ENCODE data around the gene POP5. TPM values are rescaled to one million over a fixed set of nuclear protein-coding genes. Genes with fewer than 3 reads are reported as not detected.

The POP5 gene
- total and polyA plus RNA-seq, 2 of the 4 experiments (the other 2 are of a cell fraction) = 69.5 to 99.4 TPM

DNA sequence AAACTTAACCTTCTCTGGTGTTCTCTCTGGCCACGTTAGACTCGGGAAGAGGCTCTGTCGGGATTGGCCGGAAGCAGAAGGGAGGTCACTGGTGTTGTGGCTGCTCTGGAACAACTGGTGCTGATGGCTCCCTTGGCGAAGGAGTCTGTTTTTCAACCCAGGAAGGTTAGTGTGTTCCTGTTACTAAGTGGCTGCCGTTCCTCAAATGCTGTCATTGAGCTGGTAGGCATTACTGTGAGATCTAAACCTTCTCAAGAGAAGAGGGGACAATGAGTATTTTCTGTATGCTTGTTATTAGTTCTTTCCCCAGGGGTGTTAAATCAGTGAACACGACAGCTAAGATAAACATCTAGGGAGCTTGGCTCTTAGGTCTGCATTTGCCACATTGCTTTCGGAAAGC is 18.3 kb downstream of the POP5 start:
- H3K27me3 ChIP-seq (ENCODE audit: control insufficient read depth, insufficient read depth, low read length) = no peaks in the 10 kb centered on the region
- ChIA-PET POLR2A (ENCODE audit: unreplicated experiment) (no interaction called here), CTCF (no interaction called here)
- no peak overlapping the region for H2AFZ ChIP-seq (replicated peaks; ENCODE audit: low read length, poor library complexity)
- no peak overlapping the region for H3K4ac ChIP-seq (ENCODE audit: low read depth, low read length)
- H2BK120ac ChIP-seq (ENCODE audit: low read depth, low read length) = no peak overlapping the region
- H3K36me3 ChIP-seq (ENCODE audit: control insufficient read depth, insufficient read depth, low read length) = peaks cover 63% of the 10 kb centered on the region
- intact Hi-C loops (cut with micrococcal nuclease) (no loop called here), in situ Hi-C loops (cut with MboI; ENCODE audit: low sequenced_read_pairs) (no loop called here), dilution Hi-C loops (cut with HindIII; ENCODE audit: low sequenced_read_pairs, unreplicated experiment) (no loop called here)
- H3K18ac ChIP-seq (ENCODE audit: low read depth, low read length) = no peak overlapping the region
- H4K91ac ChIP-seq (ENCODE audit: insufficient read depth, low read depth, low read length) = no peak overlapping the region
- H2AK5ac ChIP-seq (ENCODE audit: low read depth, low read length) = no peak overlapping the region
- ATAC-seq (ENCODE audit: low read depth) (no peak), DNase-seq (no peak)
- no peak overlapping the region for H3K27ac ChIP-seq (ENCODE audit: insufficient read depth, low read length)
- no peak overlapping the region for H3K9ac ChIP-seq (ENCODE audit: low read depth, low read length)
- H4K8ac ChIP-seq (ENCODE audit: low read depth in 2 of 2, low read length in 2 of 2) = no peak overlapping the region
- H3K9me3 ChIP-seq (ENCODE audit: control insufficient read depth, insufficient read depth, low read length) = no peaks in the 10 kb centered on the region
- no peak overlapping the region for H4K5ac ChIP-seq (ENCODE audit: low read depth, low read length)
- H2BK20ac ChIP-seq (ENCODE audit: low read depth, low read length) = no peak overlapping the region
- no peak overlapping the region for H3K14ac ChIP-seq (replicated peaks; ENCODE audit: low read depth, low read length)
- no peak overlapping the region for H2BK15ac ChIP-seq (ENCODE audit: low read depth, low read length)
- H2AK9ac ChIP-seq (replicated peaks; ENCODE audit: low read depth, low read length, poor library complexity) = no peak overlapping the region
- no peaks in the 10 kb centered on the region for H3K9me1 ChIP-seq (ENCODE audit: insufficient read depth, low read length)
- no peak overlapping the region for H3K23ac ChIP-seq (ENCODE audit: low read depth, low read length)
- H3K56ac ChIP-seq (ENCODE audit: extremely low read depth, insufficient read depth, low read length) = no peak overlapping the region
- H3K4me1 ChIP-seq (ENCODE audit: control insufficient read depth, insufficient read depth, low read length) = no peaks in the 10 kb centered on the region
- H4K20me1 ChIP-seq (ENCODE audit: insufficient read depth, low read length) = peaks cover 17% of the 10 kb centered on the region
- no peak overlapping the region for H3K4me3 ChIP-seq (ENCODE audit: insufficient read depth, low read depth, low read length)
- TF ChIP-seq RFX5 (IDR thresholded peaks at IDR 0.05; ENCODE audit: low read depth, low read length) (no peak), RCOR1 (IDR thresholded peaks at IDR 0.05; ENCODE audit: insufficient replicate concordance, low read length) (no peak), MAFK (IDR thresholded peaks at IDR 0.05; ENCODE audit: low read depth, low read length) (no peak), RAD21 (IDR thresholded peaks at IDR 0.05; ENCODE audit: low read length) (no peak), MXI1 (IDR thresholded peaks at IDR 0.05; ENCODE audit: borderline replicate concordance, low read depth, low read length) (no peak), FOS (IDR thresholded peaks at IDR 0.05; ENCODE audit: low read depth, low read length) (no peak), SMC3 (IDR thresholded peaks at IDR 0.05; ENCODE audit: low read depth, low read length) (no peak), NFE2L2 (IDR thresholded peaks at IDR 0.05; ENCODE audit: low read depth, low read length) (no peak), BHLHE40 (IDR thresholded peaks at IDR 0.05; ENCODE audit: low read depth, low read length) (no peak), POLR2A (IDR thresholded peaks at IDR 0.05; ENCODE audit: low read depth, low read length) (no peak)
- TF ChIP-seq, protein P1, sequence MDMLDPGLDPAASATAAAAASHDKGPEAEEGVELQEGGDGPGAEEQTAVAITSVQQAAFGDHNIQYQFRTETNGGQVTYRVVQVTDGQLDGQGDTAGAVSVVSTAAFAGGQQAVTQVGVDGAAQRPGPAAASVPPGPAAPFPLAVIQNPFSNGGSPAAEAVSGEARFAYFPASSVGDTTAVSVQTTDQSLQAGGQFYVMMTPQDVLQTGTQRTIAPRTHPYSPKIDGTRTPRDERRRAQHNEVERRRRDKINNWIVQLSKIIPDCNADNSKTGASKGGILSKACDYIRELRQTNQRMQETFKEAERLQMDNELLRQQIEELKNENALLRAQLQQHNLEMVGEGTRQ (IDR thresholded peaks at IDR 0.05; ENCODE audit: low read depth, low read length) = no peak
- TF ChIP-seq, protein P2, sequence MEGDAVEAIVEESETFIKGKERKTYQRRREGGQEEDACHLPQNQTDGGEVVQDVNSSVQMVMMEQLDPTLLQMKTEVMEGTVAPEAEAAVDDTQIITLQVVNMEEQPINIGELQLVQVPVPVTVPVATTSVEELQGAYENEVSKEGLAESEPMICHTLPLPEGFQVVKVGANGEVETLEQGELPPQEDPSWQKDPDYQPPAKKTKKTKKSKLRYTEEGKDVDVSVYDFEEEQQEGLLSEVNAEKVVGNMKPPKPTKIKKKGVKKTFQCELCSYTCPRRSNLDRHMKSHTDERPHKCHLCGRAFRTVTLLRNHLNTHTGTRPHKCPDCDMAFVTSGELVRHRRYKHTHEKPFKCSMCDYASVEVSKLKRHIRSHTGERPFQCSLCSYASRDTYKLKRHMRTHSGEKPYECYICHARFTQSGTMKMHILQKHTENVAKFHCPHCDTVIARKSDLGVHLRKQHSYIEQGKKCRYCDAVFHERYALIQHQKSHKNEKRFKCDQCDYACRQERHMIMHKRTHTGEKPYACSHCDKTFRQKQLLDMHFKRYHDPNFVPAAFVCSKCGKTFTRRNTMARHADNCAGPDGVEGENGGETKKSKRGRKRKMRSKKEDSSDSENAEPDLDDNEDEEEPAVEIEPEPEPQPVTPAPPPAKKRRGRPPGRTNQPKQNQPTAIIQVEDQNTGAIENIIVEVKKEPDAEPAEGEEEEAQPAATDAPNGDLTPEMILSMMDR (conservative IDR thresholded peaks at IDR 0.05; ENCODE audit: low read depth, low read length) = no peak
- TF ChIP-seq, protein P3, sequence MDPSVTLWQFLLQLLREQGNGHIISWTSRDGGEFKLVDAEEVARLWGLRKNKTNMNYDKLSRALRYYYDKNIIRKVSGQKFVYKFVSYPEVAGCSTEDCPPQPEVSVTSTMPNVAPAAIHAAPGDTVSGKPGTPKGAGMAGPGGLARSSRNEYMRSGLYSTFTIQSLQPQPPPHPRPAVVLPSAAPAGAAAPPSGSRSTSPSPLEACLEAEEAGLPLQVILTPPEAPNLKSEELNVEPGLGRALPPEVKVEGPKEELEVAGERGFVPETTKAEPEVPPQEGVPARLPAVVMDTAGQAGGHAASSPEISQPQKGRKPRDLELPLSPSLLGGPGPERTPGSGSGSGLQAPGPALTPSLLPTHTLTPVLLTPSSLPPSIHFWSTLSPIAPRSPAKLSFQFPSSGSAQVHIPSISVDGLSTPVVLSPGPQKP (IDR thresholded peaks at IDR 0.05; ENCODE audit: borderline replicate concordance, low read depth, low read length) = no peak
- H3K4me2 ChIP-seq (ENCODE audit: low read depth, low read length) = no peak overlapping the region
- 96% methylated on average over 6 of the region's 8 CpGs; no CpG with 5 or more reads in 1 of the 2 experiments for WGBS, 2 experiments (ENCODE audit: extremely low coverage in 2 of 2, insufficient read length in 1 of 2)
- no TSS peak for BruUV-seq (replicated peaks)
- H3K79me1 ChIP-seq (ENCODE audit: low read depth in 1 of 2, low read length in 2 of 2) = peaks cover 9 to 22% of the 10 kb centered on the region in 2 experiments
- no peak overlapping the region for H2BK5ac ChIP-seq (ENCODE audit: low read depth, low read length, poor library complexity, severe bottlenecking)

Measured in IMR-90 (cell line).